Medulla oblongata (tissue), 1 donor: ENCODE results near the gene FRMD4A.
"Not testable (repeated sequence)": the region's sequence is repeated elsewhere in the genome, so short reads cannot be mapped to it uniquely, and the experiment has no call there.

Experiments
- DNase-seq: peaks from one replicate; pipeline ENCODE4 v3.0.0-alpha.2; 2015; ENCODE audit errors: extremely low spot score

FRMD4A gene

GRCh38 chr10:14106828-14107227 is 223.9 kb downstream of the FRMD4A start:
- no peak for DNase-seq

GRCh38 chr10:14102056-14102455 is 228.7 kb downstream of the FRMD4A start:
- no peak for DNase-seq

GRCh38 chr10:14099885-14100284 is 230.8 kb downstream of the FRMD4A start:
- no peak for DNase-seq

- DNase-seq, result peak; percentile 71
Observed at GRCh38 chr10:14093730-14094484, 236.8 kb downstream of the FRMD4A start.

- DNase-seq, result no peak
Observed at GRCh38 chr10:14092799-14093198, 237.9 kb downstream of the FRMD4A start.

GRCh38 chr10:14089556-14090292 is 241.0 kb downstream of the FRMD4A start:
- DNase-seq, result no peak

- no peak for DNase-seq
Observed at GRCh38 chr10:14087566-14087965, 243.2 kb downstream of the FRMD4A start.

- DNase-seq, result no peak
Observed at GRCh38 chr10:14086596-14086995, 244.1 kb downstream of the FRMD4A start.

- DNase-seq, result no peak
Observed at GRCh38 chr10:14084875-14085274, 245.8 kb downstream of the FRMD4A start.

- no peak for DNase-seq
Observed at GRCh38 chr10:14080795-14081194, 249.9 kb downstream of the FRMD4A start.

GRCh38 chr10:14077430-14077829 is 253.3 kb downstream of the FRMD4A start:
- no peak for DNase-seq

GRCh38 chr10:14074062-14074884 is 256.5 kb downstream of the FRMD4A start:
- DNase-seq, result no peak

- no peak for DNase-seq
Observed at GRCh38 chr10:14072541-14072940, 258.2 kb downstream of the FRMD4A start.

- DNase-seq, result no peak
Observed at GRCh38 chr10:14071956-14072355, 258.8 kb downstream of the FRMD4A start.

- DNase-seq, result no peak
Observed at GRCh38 chr10:14068601-14069250, 262.0 kb downstream of the FRMD4A start.

GRCh38 chr10:14067638-14068037 is 263.1 kb downstream of the FRMD4A start:
- DNase-seq, result not testable (repeated sequence)

- DNase-seq, result no peak
Observed at GRCh38 chr10:14066106-14066505, 264.6 kb downstream of the FRMD4A start.

- DNase-seq, result peak; percentile 12
Observed at GRCh38 chr10:14063531-14064285, 267.0 kb downstream of the FRMD4A start.

GRCh38 chr10:14062528-14063260 is 268.0 kb downstream of the FRMD4A start:
- no peak for DNase-seq

GRCh38 chr10:14060320-14061070 is 270.2 kb downstream of the FRMD4A start:
- DNase-seq, result no peak
